ENCODE results near the gene MAP3K4.

MAP3K4 gene

DNA sequence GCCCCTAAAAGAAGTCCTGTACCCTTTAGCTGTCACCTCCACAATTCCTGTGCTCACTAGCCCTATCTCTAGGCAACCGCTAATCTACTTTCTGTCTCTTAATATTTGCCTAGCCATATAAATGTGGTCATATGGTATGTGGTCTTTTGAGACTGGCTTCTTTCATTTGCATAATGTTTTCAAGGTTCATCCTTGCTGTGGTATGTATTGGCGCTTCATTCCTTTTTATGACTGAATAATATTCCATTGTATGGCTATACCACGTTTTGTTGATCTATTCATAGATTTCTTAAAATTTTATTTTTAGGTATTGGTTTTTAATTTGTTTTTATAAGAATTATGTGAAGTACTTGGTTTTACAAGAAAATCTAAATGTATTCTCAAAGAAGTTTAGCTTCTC, 70.0 kb downstream of the MAP3K4 start:
- H3K36me3 ChIP-seq (replicated peaks): no peaks in the 10 kb centered on the region
- DNase-seq: no peak
- in situ Hi-C loops (cut with HindIII; ENCODE audit: low pct_ligation_motif_present, low sequenced_read_pairs): no loop called here
- TF ChIP-seq, protein P1, sequence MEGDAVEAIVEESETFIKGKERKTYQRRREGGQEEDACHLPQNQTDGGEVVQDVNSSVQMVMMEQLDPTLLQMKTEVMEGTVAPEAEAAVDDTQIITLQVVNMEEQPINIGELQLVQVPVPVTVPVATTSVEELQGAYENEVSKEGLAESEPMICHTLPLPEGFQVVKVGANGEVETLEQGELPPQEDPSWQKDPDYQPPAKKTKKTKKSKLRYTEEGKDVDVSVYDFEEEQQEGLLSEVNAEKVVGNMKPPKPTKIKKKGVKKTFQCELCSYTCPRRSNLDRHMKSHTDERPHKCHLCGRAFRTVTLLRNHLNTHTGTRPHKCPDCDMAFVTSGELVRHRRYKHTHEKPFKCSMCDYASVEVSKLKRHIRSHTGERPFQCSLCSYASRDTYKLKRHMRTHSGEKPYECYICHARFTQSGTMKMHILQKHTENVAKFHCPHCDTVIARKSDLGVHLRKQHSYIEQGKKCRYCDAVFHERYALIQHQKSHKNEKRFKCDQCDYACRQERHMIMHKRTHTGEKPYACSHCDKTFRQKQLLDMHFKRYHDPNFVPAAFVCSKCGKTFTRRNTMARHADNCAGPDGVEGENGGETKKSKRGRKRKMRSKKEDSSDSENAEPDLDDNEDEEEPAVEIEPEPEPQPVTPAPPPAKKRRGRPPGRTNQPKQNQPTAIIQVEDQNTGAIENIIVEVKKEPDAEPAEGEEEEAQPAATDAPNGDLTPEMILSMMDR (IDR thresholded peaks at IDR 0.05; ENCODE audit: low read depth, low read length, missing control alignments): no peak
- H3K27ac ChIP-seq: no peak overlapping the region
- no peaks in the 10 kb centered on the region for H3K27me3 ChIP-seq (replicated peaks)
- no peak overlapping the region for H3K4me3 ChIP-seq (ENCODE audit: low read depth, low read length)

DNA sequence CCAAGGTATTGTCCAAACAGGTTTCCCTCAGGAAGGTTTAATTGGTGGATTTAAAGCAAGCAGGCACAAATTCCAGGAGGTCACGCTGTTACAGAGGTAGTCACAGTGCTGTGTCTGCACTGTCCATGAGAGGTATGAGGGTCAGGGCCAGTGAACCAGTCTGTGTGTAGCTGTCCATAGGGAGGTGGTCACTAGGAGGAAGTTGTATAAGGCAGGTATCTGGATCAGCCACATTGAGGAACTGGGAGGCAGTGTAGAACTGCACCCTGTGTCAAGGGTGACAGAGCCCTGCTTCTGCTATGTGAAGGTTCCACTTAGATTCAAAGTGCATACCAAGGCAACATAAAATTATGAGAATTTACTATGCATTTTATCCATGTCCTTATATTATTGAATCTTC, 73.3 kb downstream of the MAP3K4 start:
- Histone ChIP-seq H3K4me3 (ENCODE audit: low read depth, low read length) (no peak overlapping the region), H3K36me3 (replicated peaks) (no peaks in the 10 kb centered on the region), H3K27me3 (replicated peaks) (no peaks in the 10 kb centered on the region), H3K27ac (no peak overlapping the region)
- TF ChIP-seq, protein P1 (IDR thresholded peaks at IDR 0.05; ENCODE audit: low read depth, low read length, missing control alignments): no peak
- no peak for DNase-seq
- in situ Hi-C loops (cut with HindIII; ENCODE audit: low pct_ligation_motif_present, low sequenced_read_pairs): no loop called here

DNA sequence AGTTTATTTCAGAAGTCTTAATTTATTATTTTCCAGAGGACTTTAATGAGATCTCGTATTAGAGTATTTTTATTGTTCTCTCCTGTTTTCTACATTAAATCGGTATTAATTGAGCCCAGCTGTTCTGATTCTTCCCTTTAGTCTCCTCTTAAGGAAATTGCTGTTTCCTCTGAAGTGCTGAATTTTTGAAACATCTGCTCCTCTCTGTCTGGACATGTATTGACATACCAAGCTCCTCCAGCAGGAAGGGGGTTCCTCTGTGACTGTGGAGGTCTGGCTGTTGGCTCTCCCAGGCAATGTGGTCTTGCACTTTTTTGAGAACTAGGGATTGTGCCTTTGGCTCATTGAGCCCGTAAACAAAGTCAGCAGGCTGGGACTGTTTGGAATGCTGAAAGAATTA, 74.9 kb downstream of the MAP3K4 start:
- in situ Hi-C loops (cut with HindIII; ENCODE audit: low pct_ligation_motif_present, low sequenced_read_pairs): no loop called here
- Histone ChIP-seq H3K27me3 (replicated peaks) (no peaks in the 10 kb centered on the region), H3K36me3 (replicated peaks) (no peaks in the 10 kb centered on the region), H3K4me3 (ENCODE audit: low read depth, low read length) (no peak overlapping the region), H3K27ac (no peak overlapping the region)
- TF ChIP-seq, protein P1 (IDR thresholded peaks at IDR 0.05; ENCODE audit: low read depth, low read length, missing control alignments): no peak
- DNase-seq: no peak

DNA sequence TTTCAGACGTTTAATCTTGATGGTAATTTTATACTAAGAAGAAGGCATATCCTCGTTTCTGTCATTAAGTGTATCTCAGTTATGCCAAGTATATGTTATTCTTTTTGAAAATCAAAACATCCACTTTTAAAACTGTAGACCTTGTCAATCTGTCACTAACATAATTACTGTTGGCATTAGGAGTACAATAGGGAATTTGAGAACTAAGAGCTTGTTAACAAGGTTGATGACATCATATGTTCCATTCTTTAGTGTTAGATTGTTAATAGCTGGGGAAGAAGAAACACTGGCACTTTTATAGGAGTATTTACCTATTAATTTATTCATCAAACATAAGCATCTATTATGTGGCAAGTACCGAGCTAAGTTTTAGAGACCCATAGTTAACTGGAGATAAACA, 76.2 kb downstream of the MAP3K4 start:
- H3K27ac ChIP-seq: no peak overlapping the region
- no peak for DNase-seq
- no peak overlapping the region for H3K4me3 ChIP-seq (ENCODE audit: low read depth, low read length)
- TF ChIP-seq, protein P1 (IDR thresholded peaks at IDR 0.05; ENCODE audit: low read depth, low read length, missing control alignments): no peak
- in situ Hi-C loops (cut with HindIII; ENCODE audit: low pct_ligation_motif_present, low sequenced_read_pairs): no loop called here
- no peaks in the 10 kb centered on the region for H3K36me3 ChIP-seq (replicated peaks)
- H3K27me3 ChIP-seq (replicated peaks): no peaks in the 10 kb centered on the region

DNA sequence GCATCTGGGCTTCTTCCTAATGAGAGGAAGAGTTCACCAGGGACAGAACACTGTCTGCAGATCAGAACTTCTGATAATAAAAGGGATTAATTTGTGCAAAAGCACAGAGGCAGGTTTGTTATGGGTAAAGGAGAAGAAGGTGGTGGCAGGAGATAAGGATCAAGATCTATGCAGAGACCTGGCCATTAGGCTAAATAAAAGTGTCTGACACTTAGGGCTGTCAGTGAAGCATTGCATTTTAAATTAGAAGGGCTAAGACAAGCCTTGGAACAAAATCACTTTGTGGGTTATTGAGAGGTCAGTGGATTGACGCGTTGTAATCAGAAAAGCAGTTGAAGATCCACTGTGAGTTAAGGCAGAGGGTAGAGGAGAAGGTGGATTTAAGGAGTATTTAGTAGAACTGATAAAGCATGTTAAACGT, 76.8 kb downstream of the MAP3K4 start:
- Histone ChIP-seq H3K4me3 (ENCODE audit: low read depth, low read length) (no peak overlapping the region), H3K27ac (no peak overlapping the region), H3K27me3 (replicated peaks) (no peaks in the 10 kb centered on the region), H3K36me3 (replicated peaks) (no peaks in the 10 kb centered on the region)
- in situ Hi-C loops (cut with HindIII; ENCODE audit: low pct_ligation_motif_present, low sequenced_read_pairs): no loop called here
- TF ChIP-seq, protein P1 (IDR thresholded peaks at IDR 0.05; ENCODE audit: low read depth, low read length, missing control alignments): no peak
- no peak for DNase-seq

DNA sequence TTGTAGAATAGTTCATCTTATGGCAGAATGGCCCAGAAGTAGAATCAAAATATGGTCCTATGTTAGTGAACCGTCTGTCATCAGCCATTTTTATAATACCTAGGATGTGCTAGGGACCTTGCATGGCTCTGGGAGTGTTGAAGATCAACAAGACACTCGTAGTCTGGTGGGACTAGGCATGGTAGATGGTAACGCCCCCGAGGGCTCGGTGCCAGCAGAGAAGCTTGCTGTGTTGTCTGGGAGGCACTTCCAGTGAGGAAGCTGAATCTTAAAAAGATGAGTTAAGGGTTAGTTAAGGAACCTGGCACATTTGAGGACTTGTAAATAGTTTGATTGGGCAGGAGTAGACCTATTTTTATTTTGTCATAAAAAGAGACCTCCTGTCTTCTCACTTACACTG, 82.4 kb downstream of the MAP3K4 start:
- Histone ChIP-seq H3K36me3 (replicated peaks) (peaks cover 3% of the 10 kb centered on the region), H3K27me3 (replicated peaks) (no peaks in the 10 kb centered on the region), H3K4me3 (ENCODE audit: low read depth, low read length) (no peak overlapping the region), H3K27ac (no peak overlapping the region)
- in situ Hi-C loops (cut with HindIII; ENCODE audit: low pct_ligation_motif_present, low sequenced_read_pairs): no loop called here
- TF ChIP-seq, protein P1 (IDR thresholded peaks at IDR 0.05; ENCODE audit: low read depth, low read length, missing control alignments): no peak
- DNase-seq: no peak

Measured in brain microvascular endothelial cell (primary cell).